IMR-90 (cell line): ENCODE results near the gene LAMA5. TPM values are rescaled to one million over a fixed set of nuclear protein-coding genes. Genes with fewer than 3 reads are reported as not detected.

Source experiments
- ATAC-seq: fragments of 200-7000 bp; cut with Tn5 transposase; 2 replicates; pipeline ENCODE4 v1.9.1; 2020; ENCODE audit warnings: low read depth, mild to moderate bottlenecking, moderate library complexity
- BruUV-seq: library from RNA; stranded (reverse); fragments of 400-500 nt; replicated peaks from 2 replicates; lab custom pipeline; 2021; lab: Mats Ljungman, UMichigan
- CTCF ChIA-PET: fragments of 300-600 bp; formaldehyde crosslinking; extraction: SDS; loops from one replicate; lab custom pipeline; 2021; ENCODE audit warnings: antibody characterized with exemption; lab: Yijun Ruan, JAX
- POLR2A ChIA-PET: fragments of 300-600 bp; sonication (Branson Sonifier 250); formaldehyde crosslinking; loops from one replicate; lab custom pipeline; 2022; ENCODE audit warnings: antibody characterized with exemption; ENCODE audit not compliant: unreplicated experiment; lab: Charles Lee
- DNase-seq: peaks from one replicate; pipeline ENCODE4 v3.0.0; 2013
- H2AFZ ChIP-seq: replicated peaks from 2 replicates; pipeline ENCODE3; 2013; ENCODE audit warnings: low read length, mild to moderate bottlenecking; ENCODE audit not compliant: poor library complexity
- H2AK5ac ChIP-seq: 2 replicates; pipeline ENCODE4 v1.6.1; 2013; ENCODE audit warnings: low read depth, low read length, inconsistent platforms
- H2AK9ac ChIP-seq: replicated peaks from 2 replicates; pipeline ENCODE3; 2013; ENCODE audit warnings: mild to moderate bottlenecking, low read depth, low read length, moderate library complexity; ENCODE audit not compliant: poor library complexity
- H2BK120ac ChIP-seq: 2 replicates; pipeline ENCODE4 v1.6.1; 2013; ENCODE audit warnings: low read depth, low read length, inconsistent platforms
- H2BK15ac ChIP-seq: 3 replicates; pipeline ENCODE4 v1.6.1; 2013; ENCODE audit warnings: low read depth, low read length, inconsistent platforms
- H2BK20ac ChIP-seq: 2 replicates; pipeline ENCODE4 v1.6.1; 2013; ENCODE audit warnings: low read depth, mild to moderate bottlenecking, inconsistent platforms, low read length, moderate library complexity
- H2BK5ac ChIP-seq: 2 replicates; pipeline ENCODE4 v1.6.1; 2013; ENCODE audit warnings: mild to moderate bottlenecking, low read depth, low read length, inconsistent platforms; ENCODE audit not compliant: poor library complexity, severe bottlenecking
- H3K14ac ChIP-seq: replicated peaks from 2 replicates; pipeline ENCODE4 v1.6.1; 2013; ENCODE audit warnings: low read depth, low read length, inconsistent platforms
- H3K18ac ChIP-seq: 2 replicates; pipeline ENCODE4 v1.6.1; 2013; ENCODE audit warnings: low read depth, low read length, control low read depth
- H3K23ac ChIP-seq: 2 replicates; pipeline ENCODE4 v1.6.1; 2013; ENCODE audit warnings: low read depth, low read length, inconsistent platforms
- H3K27ac ChIP-seq: 2 replicates; pipeline ENCODE4 v1.5.1; 2013; ENCODE audit warnings: mild to moderate bottlenecking, control low read depth, low read length; ENCODE audit not compliant: insufficient read depth
- H3K27me3 ChIP-seq: 2 replicates; pipeline ENCODE4 v1.6.1; 2013; ENCODE audit warnings: low read length; ENCODE audit not compliant: control insufficient read depth, insufficient read depth
- H3K36me3 ChIP-seq: 2 replicates; pipeline ENCODE4 v1.6.1; 2013; ENCODE audit warnings: low read length, mixed read lengths; ENCODE audit not compliant: control insufficient read depth, insufficient read depth
- H3K4ac ChIP-seq: 2 replicates; pipeline ENCODE4 v1.6.1; 2013; ENCODE audit warnings: low read depth, low read length, inconsistent platforms
- H3K4me1 ChIP-seq: 2 replicates; pipeline ENCODE4 v1.6.1; 2013; ENCODE audit warnings: low read length, mixed read lengths; ENCODE audit not compliant: control insufficient read depth, insufficient read depth
- H3K4me2 ChIP-seq: 2 replicates; pipeline ENCODE4 v1.6.1; 2013; ENCODE audit warnings: low read depth, mild to moderate bottlenecking, control low read depth, low read length, moderate library complexity
- H3K4me3 ChIP-seq: 2 replicates; pipeline ENCODE4 v1.5.1; 2013; ENCODE audit warnings: low read depth, mild to moderate bottlenecking, control low read depth, low read length, moderate library complexity; ENCODE audit not compliant: insufficient read depth
- H3K56ac ChIP-seq: 2 replicates; pipeline ENCODE4 v1.6.1; 2013; ENCODE audit warnings: low read length, inconsistent platforms; ENCODE audit not compliant: insufficient read depth; ENCODE audit errors: extremely low read depth
- H3K79me1 ChIP-seq, 2 experiments: 2 replicates each; pipeline ENCODE4 v1.6.1; 2013; ENCODE audit warnings: low read length in 2 of 2, inconsistent platforms in 1 of 2, low read depth in 1 of 2
- H3K9ac ChIP-seq: 2 replicates; pipeline ENCODE4 v1.6.1; 2013; ENCODE audit warnings: low read depth, low read length, control low read depth
- H3K9me1 ChIP-seq: 2 replicates; pipeline ENCODE4 v1.6.1; 2013; ENCODE audit warnings: low read length, inconsistent platforms; ENCODE audit not compliant: insufficient read depth
- H3K9me3 ChIP-seq: 2 replicates; pipeline ENCODE4 v1.6.1; 2013; ENCODE audit warnings: low read length; ENCODE audit not compliant: control insufficient read depth, insufficient read depth
- H4K20me1 ChIP-seq: 2 replicates; pipeline ENCODE4 v1.6.1; 2013; ENCODE audit warnings: low read length, inconsistent platforms; ENCODE audit not compliant: insufficient read depth
- H4K5ac ChIP-seq: 2 replicates; pipeline ENCODE4 v1.6.1; 2013; ENCODE audit warnings: mild to moderate bottlenecking, low read depth, low read length, control low read depth
- H4K8ac ChIP-seq, 2 experiments: 2 replicates each; pipeline ENCODE4 v1.6.1; 2013; ENCODE audit warnings: low read depth in 2 of 2, low read length in 2 of 2, control low read depth in 1 of 2, inconsistent platforms in 1 of 2
- H4K91ac ChIP-seq: 2 replicates; pipeline ENCODE4 v1.6.1; 2013; ENCODE audit warnings: low read depth, low read length, inconsistent platforms; ENCODE audit not compliant: insufficient read depth
- CTCF ChIP-seq: conservative IDR thresholded peaks from 2 replicates; pipeline ENCODE4 v1.5.1; 2012; ENCODE audit warnings: mild to moderate bottlenecking, low read depth, low read length, improper control_type of control experiment
- FOS ChIP-seq: fragments of 150-350 bp; IDR thresholded peaks from 2 replicates; pipeline ENCODE4 v1.6.1; 2016; ENCODE audit warnings: low read depth, low read length
- RCOR1 ChIP-seq: IDR thresholded peaks from 2 replicates; pipeline ENCODE4 v1.6.1; 2012; ENCODE audit warnings: mild to moderate bottlenecking, low read length, improper control_type of control experiment; ENCODE audit not compliant: insufficient replicate concordance
- WGBS, 2 experiments: methylation state at CpG; one replicate each; pipeline versions ENCODE4 v1.1.5 to v1.1.7; 2013; ENCODE audit warnings: missing lambda C conversion rate in 2 of 2; ENCODE audit not compliant: insufficient read length in 1 of 2; ENCODE audit errors: extremely low coverage in 2 of 2; 5-methylcytosine and 5-hydroxymethylcytosine counted together
- dilution Hi-C: fragments of 300-500 bp; cut with HindIII; formaldehyde crosslinking; loops from one replicate; pipeline ENCODE4 v1.14.3; 2018; ENCODE audit warnings: low sequenced_read_pairs; ENCODE audit not compliant: unreplicated experiment
- in situ Hi-C: fragments of 300-500 bp; cut with MboI; formaldehyde crosslinking; loops from 3 replicates; pipeline ENCODE4 v1.14.3; 2019; ENCODE audit warnings: low sequenced_read_pairs, inconsistent platforms, mixed read lengths
- intact Hi-C: fragments of 100-400 bp; cut with micrococcal nuclease; formaldehyde crosslinking; loops from 2 replicates; pipeline ENCODE4 v1.10.0; 2022
- polyA plus RNA-seq, 3 experiments: library from polyadenylated mRNA; depleted of rRNA; stranded (reverse); fragments of >200 nt; gene quantifications; 2 replicates each; pipeline ENCODE4 v1.2.3, GENCODE V29; 2012; ENCODE audit warnings: low replicate concordance in 1 of 3
- total RNA-seq: library from RNA; depleted of rRNA; stranded (reverse); fragments of >200 nt; gene quantifications from 2 replicates; pipeline ENCODE4 v1.2.3, GENCODE V29; 2012

Gene LAMA5
- total and polyA plus RNA-seq, 2 of the 4 experiments (the other 2 are of a cell fraction) = 0.90 to 7.3 TPM

DNA sequence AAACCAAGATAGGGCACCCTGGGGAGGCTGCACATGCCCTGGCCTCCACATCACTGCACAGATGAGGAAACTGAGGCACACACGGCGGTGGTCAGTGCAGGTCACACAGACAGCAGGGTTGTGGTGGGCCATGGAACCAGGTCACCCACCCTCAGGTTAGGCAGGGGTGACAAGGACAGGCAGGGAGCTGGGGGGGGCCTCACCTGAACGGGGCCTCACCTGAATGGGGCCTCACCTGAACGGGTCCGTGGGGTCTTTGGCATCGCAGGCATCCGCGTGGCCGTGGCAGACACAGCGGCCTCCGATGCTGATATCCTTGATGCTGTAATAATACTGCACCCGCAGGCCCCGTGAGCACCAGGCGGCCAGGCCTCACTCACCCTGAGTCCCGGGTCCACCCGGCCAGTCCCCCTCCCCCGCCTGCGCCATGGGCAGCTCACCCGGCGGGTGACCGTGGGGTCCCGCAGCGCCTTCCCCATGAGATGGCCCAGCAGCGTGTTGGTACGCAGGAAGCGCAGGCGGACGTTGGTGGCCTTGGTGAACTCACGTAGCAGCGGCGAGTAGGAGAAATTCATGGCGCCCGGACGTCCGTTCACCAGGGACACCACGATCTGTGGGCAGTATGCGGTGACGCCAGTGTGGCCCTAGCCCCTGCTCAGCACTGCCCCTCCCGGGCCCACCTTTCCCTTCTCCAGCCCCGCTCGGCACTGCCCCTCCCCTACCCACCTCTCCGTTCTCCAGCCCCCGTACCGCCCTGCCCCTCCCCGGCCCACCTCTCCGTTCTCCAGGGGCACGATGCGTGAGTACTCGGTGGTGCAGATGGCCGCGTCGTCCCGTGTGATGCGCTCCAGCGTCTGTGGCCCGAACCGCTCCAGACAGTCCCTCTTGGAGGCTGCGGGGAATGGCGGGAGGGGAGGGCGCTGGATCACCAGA is 15.4 kb downstream of the LAMA5 start:
- Histone ChIP-seq H2BK5ac (no peak overlapping the region), H3K9me3 (no peaks in the 10 kb centered on the region), H4K91ac (no peak overlapping the region), H3K36me3 (peaks cover 9% of the 10 kb centered on the region; the same call in 1 of the 2 replicates), H3K9ac (no peak overlapping the region), H3K9me1 (no peaks in the 10 kb centered on the region), H3K14ac (no peak overlapping the region), H2AK5ac (no peak overlapping the region), H2AK9ac (no peak overlapping the region), H4K8ac (no peak overlapping the region), H3K79me1 (no peaks in the 10 kb centered on the region), H3K27me3 (no peaks in the 10 kb centered on the region), H3K27ac (no peak overlapping the region), H4K5ac (no peak overlapping the region), H3K4ac (no peak overlapping the region), H2AFZ (no peak overlapping the region), H3K4me3 (no peak overlapping the region), H3K18ac (no peak overlapping the region), H3K4me1 (peaks cover 16% of the 10 kb centered on the region), H3K56ac (no peak overlapping the region), H2BK120ac (no peak overlapping the region), H2BK20ac (no peak overlapping the region), H3K23ac (no peak overlapping the region), H2BK15ac (no peak overlapping the region), H3K4me2 (no peak overlapping the region), H4K20me1 (no peaks in the 10 kb centered on the region)
- in situ Hi-C loops = no loop called here
- ChIA-PET CTCF (no interaction called here), POLR2A (no interaction called here)
- TF ChIP-seq CTCF (no peak), RCOR1 (no peak), FOS (no peak)
- BruUV-seq = no TSS peak
- dilution Hi-C loops = no loop called here
- 96% methylated on average over 47 of the region's 60 CpGs; no CpG with 5 or more reads in 1 of the 2 experiments for WGBS, 2 experiments
- DNase-seq = no peak
- intact Hi-C loops = no loop called here
- ATAC-seq = no peak
